NCI-H2081 (cell line): Measurements from ENCODE around the gene LTB4R.

Experiments
- DNase-seq, 2 experiments: peaks; one replicate each; lab custom pipeline; 2025; lab: John Stamatoyannopoulos, UW

LTB4R gene

GRCh38 chr14:24310646-24311604 is at the start of gene LTB4R:
LTB4R (plus strand) TSS chr14:24311502; CDS start chr14:24315652, 4,150 bp downstream.
- no peak for DNase-seq

GRCh38 chr14:24261969-24262327 is 49.4 kb upstream of the LTB4R start:
- DNase-seq, result no peak

GRCh38 chr14:24262821-24263733 is 48.2 kb upstream of the LTB4R start, which contains the start of gene TGM1:
TGM1 (minus strand) TSS chr14:24263177; CDS start chr14:24262352, 825 bp downstream.
- no peak for DNase-seq

- DNase-seq, result no peak
These were observed 47.5 kb upstream of the LTB4R start for GRCh38 chr14:24263848-24264247.

- DNase-seq, result no peak
These were observed 47.0 kb upstream of the LTB4R start for GRCh38 chr14:24264298-24264697.

GRCh38 chr14:24266344-24267244 is 44.7 kb upstream of the LTB4R start:
- no peak for DNase-seq

GRCh38 chr14:24267516-24267915 is 43.8 kb upstream of the LTB4R start:
- no peak for DNase-seq

- no peak for DNase-seq
These were observed 43.1 kb upstream of the LTB4R start for GRCh38 chr14:24268225-24268624.

GRCh38 chr14:24269368-24269767 is 41.9 kb upstream of the LTB4R start:
- no peak for DNase-seq

GRCh38 chr14:24269910-24270536 is 41.3 kb upstream of the LTB4R start:
- no peak for DNase-seq

- no peak for DNase-seq
These were observed 40.7 kb upstream of the LTB4R start for GRCh38 chr14:24270537-24271133.

GRCh38 chr14:24271134-24271833 is 40.0 kb upstream of the LTB4R start, which contains the start of gene RABGGTA:
RABGGTA (minus strand) TSS chr14:24271597; CDS start chr14:24271115, 482 bp downstream.
- DNase-seq, result peak; percentile 90 to 95

- DNase-seq, result no peak
These were observed 39.5 kb upstream of the LTB4R start for GRCh38 chr14:24271834-24272263.

- no peak for DNase-seq
These were observed 38.8 kb upstream of the LTB4R start for GRCh38 chr14:24272467-24272866.

GRCh38 chr14:24273422-24273998 is 37.8 kb upstream of the LTB4R start:
- DNase-seq, result no peak

GRCh38 chr14:24274101-24274543 is 37.2 kb upstream of the LTB4R start:
- DNase-seq, result no peak

- DNase-seq, result no peak
These were observed 34.2 kb upstream of the LTB4R start for GRCh38 chr14:24277071-24277470.

GRCh38 chr14:24277606-24278321 is 33.5 kb upstream of the LTB4R start:
- DNase-seq, result no peak

GRCh38 chr14:24278424-24278823 is 32.9 kb upstream of the LTB4R start:
- no peak for DNase-seq
